ENCODE results near the gene RNASE4. TPM values are rescaled to one million over a fixed set of nuclear protein-coding genes. Genes with fewer than 3 reads are reported as not detected.

RNASE4 gene
- polyA plus RNA-seq, 1 donor (not counting 4 experiments of a cell fraction or from before 2014, with no cell fraction given) = 5.5 TPM

- Histone ChIP-seq H3K4me2 (ENCODE audit: control insufficient read depth, extremely low read depth, insufficient read depth, low read depth, low read length) (no peak within 1 kb of the TSS), H3K27me3 (ENCODE audit: control insufficient read depth, extremely low read depth, insufficient read depth, low read length) (no peaks in the 10 kb centered on the region), H4K20me1 (ENCODE audit: control insufficient read depth, extremely low read depth, insufficient read depth, low read length) (no peaks in the 10 kb centered on the region), H3K79me2 (ENCODE audit: control insufficient read depth, insufficient read depth, low read length) (no peaks in the 10 kb centered on the region), H3K4me3 (ENCODE audit: control insufficient read depth in 2 of 3, extremely low read depth in 1 of 3, insufficient read depth in 2 of 3, low read depth in 1 of 3, low read length in 3 of 3) (no peak within 1 kb of the TSS), H3K27ac (ENCODE audit: control insufficient read depth, insufficient read depth, low read length) (no peak within 1 kb of the TSS), H3K9me3 (ENCODE audit: control insufficient read depth, low read depth, low read length) (no peaks in the 10 kb centered on the region), H3K4me1 (ENCODE audit: control insufficient read depth, extremely low read depth, insufficient read depth, low read length) (no peaks in the 10 kb centered on the region), H3K36me3 (ENCODE audit: control insufficient read depth in 2 of 2, extremely low read depth in 1 of 2, insufficient read depth in 2 of 2, low read length in 2 of 2) (no peaks in the 10 kb centered on the region), H3K9me1 (ENCODE audit: control insufficient read depth, extremely low read depth, insufficient read depth, low read length) (no peaks in the 10 kb centered on the region), H3K9ac (ENCODE audit: control insufficient read depth, extremely low read depth, insufficient read depth, low read length) (no peak within 1 kb of the TSS), H2AFZ (ENCODE audit: control insufficient read depth, low read length) (no peak within 1 kb of the TSS)
- dilution Hi-C loops (cut with MboI; ENCODE audit: extremely low pct_ligation_motif_present, low sequenced_read_pairs) = no loop called here
- DNase-seq (ENCODE audit: low read depth, low spot score) (no peak), FAIRE-seq (no peak)
- TF ChIP-seq CTCF (optimal IDR thresholded peaks at IDR 0.05 in 1 of 3, IDR thresholded peaks at IDR 0.05 in 1 of 3, conservative IDR thresholded peaks at IDR 0.05 in 1 of 3; ENCODE audit: extremely low read depth in 1 of 3, insufficient read depth in 2 of 3, low read length in 3 of 3) (no peak), EZH2 (IDR thresholded peaks at IDR 0.05; ENCODE audit: low read length) (no peak)
Measured at GRCh38 chr14:20745571-20746358, 61.4 kb downstream of the RNASE4 start, which contains the start of gene EDDM3A. Gene EDDM3A, plus strand, starts transcription at chr14:20745887. Its CDS starts 1,694 bp downstream, at chr14:20747581.

- Histone ChIP-seq H3K36me3 (ENCODE audit: control insufficient read depth in 2 of 2, extremely low read depth in 1 of 2, insufficient read depth in 2 of 2, low read length in 2 of 2) (no peaks in the 10 kb centered on the region), H3K4me1 (ENCODE audit: control insufficient read depth, extremely low read depth, insufficient read depth, low read length) (no peaks in the 10 kb centered on the region), H4K20me1 (ENCODE audit: control insufficient read depth, extremely low read depth, insufficient read depth, low read length) (no peaks in the 10 kb centered on the region), H3K4me2 (ENCODE audit: control insufficient read depth, extremely low read depth, insufficient read depth, low read depth, low read length) (no peak overlapping the region), H2AFZ (ENCODE audit: control insufficient read depth, low read length) (no peak overlapping the region), H3K9me3 (ENCODE audit: control insufficient read depth, low read depth, low read length) (no peaks in the 10 kb centered on the region), H3K9me1 (ENCODE audit: control insufficient read depth, extremely low read depth, insufficient read depth, low read length) (no peaks in the 10 kb centered on the region), H3K79me2 (ENCODE audit: control insufficient read depth, insufficient read depth, low read length) (no peaks in the 10 kb centered on the region), H3K27me3 (ENCODE audit: control insufficient read depth, extremely low read depth, insufficient read depth, low read length) (no peaks in the 10 kb centered on the region), H3K27ac (ENCODE audit: control insufficient read depth, insufficient read depth, low read length) (no peak overlapping the region), H3K9ac (ENCODE audit: control insufficient read depth, extremely low read depth, insufficient read depth, low read length) (no peak overlapping the region), H3K4me3 (ENCODE audit: control insufficient read depth in 2 of 3, extremely low read depth in 1 of 3, insufficient read depth in 2 of 3, low read depth in 1 of 3, low read length in 3 of 3) (no peak overlapping the region)
- TF ChIP-seq EZH2 (IDR thresholded peaks at IDR 0.05; ENCODE audit: low read length) (no peak), CTCF (optimal IDR thresholded peaks at IDR 0.05 in 1 of 3, IDR thresholded peaks at IDR 0.05 in 1 of 3, conservative IDR thresholded peaks at IDR 0.05 in 1 of 3; ENCODE audit: extremely low read depth in 1 of 3, insufficient read depth in 2 of 3, low read length in 3 of 3) (no peak)
- FAIRE-seq (no peak), DNase-seq (ENCODE audit: low read depth, low spot score) (no peak)
- dilution Hi-C loops (cut with MboI; ENCODE audit: extremely low pct_ligation_motif_present, low sequenced_read_pairs) = no loop called here
Measured at GRCh38 chr14:20746566-20746965, 62.2 kb downstream of the RNASE4 start.
